HepG2 (cell line): ENCODE data around the gene KCTD18. TPM values are rescaled to one million over a fixed set of nuclear protein-coding genes. Genes with fewer than 3 reads are reported as not detected.

Experiments
- CREB3 ChIP-seq: sonication (generic); formaldehyde crosslinking; IDR thresholded peaks from 2 replicates; pipeline ENCODE4 v1.5.0; 2020; ENCODE audit warnings: missing genetic modification reagents
- HNRNPK ChIP-seq: fragments of 200-400 bp; formaldehyde crosslinking; IDR thresholded peaks from 2 replicates; pipeline ENCODE4 v1.6.1; 2018; ENCODE audit warnings: low read length, low read depth, moderate library complexity, mild to moderate bottlenecking; ENCODE audit not compliant: poor library complexity, severe bottlenecking
- HNRNPL ChIP-seq: fragments of 200-400 bp; formaldehyde crosslinking; IDR thresholded peaks from 2 replicates; pipeline ENCODE4 v1.6.1; 2017; ENCODE audit warnings: mild to moderate bottlenecking, low read depth, low read length
- HOXD1 ChIP-seq: sonication (generic); formaldehyde crosslinking; IDR thresholded peaks from 2 replicates; pipeline ENCODE4 v1.5.0; 2020; ENCODE audit warnings: missing genetic modification reagents
- KMT2A ChIP-seq: sonication (generic); formaldehyde crosslinking; IDR thresholded peaks from 2 replicates; pipeline ENCODE4 v1.4.0; 2020; ENCODE audit warnings: missing genetic modification reagents
- MATR3 ChIP-seq: sonication (generic); formaldehyde crosslinking; IDR thresholded peaks from 2 replicates; pipeline ENCODE4 v1.4.0; 2020; ENCODE audit warnings: missing genetic modification reagents
- MTF2 ChIP-seq: sonication (generic); formaldehyde crosslinking; IDR thresholded peaks from 2 replicates; pipeline ENCODE4 v1.5.0; 2020; ENCODE audit warnings: missing genetic modification reagents, borderline replicate concordance
- NFATC3 ChIP-seq: sonication (generic); formaldehyde crosslinking; IDR thresholded peaks from 2 replicates; pipeline ENCODE4 v1.5.1; 2020; ENCODE audit warnings: mild to moderate bottlenecking, missing genetic modification reagents
- NFRKB ChIP-seq: fragments of 450-650 bp; IDR thresholded peaks from 2 replicates; pipeline ENCODE4 v1.6.1; 2017
- PAWR ChIP-seq: sonication (generic); formaldehyde crosslinking; IDR thresholded peaks from 2 replicates; pipeline ENCODE4 v1.4.0; 2020; ENCODE audit warnings: missing genetic modification reagents, mild to moderate bottlenecking, borderline replicate concordance
- RORA ChIP-seq: sonication (generic); formaldehyde crosslinking; IDR thresholded peaks from 2 replicates; pipeline ENCODE4 v1.5.0; 2020; ENCODE audit warnings: mild to moderate bottlenecking, missing genetic modification reagents, moderate library complexity
- SAP130 ChIP-seq: IDR thresholded peaks from 2 replicates; pipeline ENCODE4 v1.6.1; 2016; ENCODE audit warnings: low read depth
- SUZ12 ChIP-seq: fragments of 150-350 bp; IDR thresholded peaks from 2 replicates; pipeline ENCODE4 v1.6.1; 2014; ENCODE audit warnings: low read depth, low read length
- TBP ChIP-seq: sonication (generic); formaldehyde crosslinking; IDR thresholded peaks from 2 replicates; pipeline ENCODE4 v1.5.0; 2020; ENCODE audit warnings: missing genetic modification reagents
- TRIM24 ChIP-seq: sonication (generic); formaldehyde crosslinking; IDR thresholded peaks from 2 replicates; pipeline ENCODE4 v1.8.0; 2022; ENCODE audit warnings: mild to moderate bottlenecking, missing genetic modification reagents
- ZKSCAN1 ChIP-seq: fragments of 150-350 bp; IDR thresholded peaks from 2 replicates; pipeline ENCODE4 v1.6.1; 2014; ENCODE audit warnings: low read length
- ZNF431 ChIP-seq: sonication (generic); formaldehyde crosslinking; IDR thresholded peaks from 2 replicates; pipeline ENCODE4 v1.9.0; 2022; ENCODE audit warnings: missing genetic modification reagents, low read depth, mild to moderate bottlenecking, borderline replicate concordance
- ZNF451 ChIP-seq: sonication (generic); formaldehyde crosslinking; IDR thresholded peaks from 2 replicates; pipeline ENCODE4 v1.5.0; 2020; ENCODE audit warnings: mild to moderate bottlenecking, missing genetic modification reagents
- ZNF552 ChIP-seq: sonication (generic); formaldehyde crosslinking; IDR thresholded peaks from 2 replicates; pipeline ENCODE4 v1.9.0; 2022; ENCODE audit warnings: missing genetic modification reagents, mild to moderate bottlenecking, borderline replicate concordance
- ZNF678 ChIP-seq: sonication (generic); formaldehyde crosslinking; IDR thresholded peaks from 2 replicates; pipeline ENCODE4 v1.4.0; 2020; ENCODE audit warnings: mild to moderate bottlenecking, missing genetic modification reagents
- ZNF839 ChIP-seq: sonication (generic); formaldehyde crosslinking; IDR thresholded peaks from 2 replicates; pipeline ENCODE4 v1.4.0; 2020; ENCODE audit warnings: missing genetic modification reagents, mild to moderate bottlenecking, borderline replicate concordance
- ZNF878 ChIP-seq: sonication (generic); formaldehyde crosslinking; IDR thresholded peaks from 2 replicates; pipeline ENCODE4 v1.8.1; 2023; ENCODE audit warnings: mild to moderate bottlenecking, missing genetic modification reagents, moderate library complexity
- polyA plus RNA-seq, 8 experiments: library from polyadenylated mRNA; depleted of rRNA in 3 of 8; stranded (reverse) in 7 of 8; unstranded in 1 of 8; fragments of >200 nt; fragmentation: Illumina TruSeq in 4 of 8; extraction: Trizol in 4 of 8; gene quantifications; 2 replicates each; pipeline versions ENCODE4 v1.2.1 to v1.2.3, GENCODE V29; 2011 to 2016; ENCODE audit warnings: low read depth in 4 of 8, missing spikeins in 1 of 8, mixed read lengths in 1 of 8; ENCODE audit not compliant: insufficient read depth in 1 of 8
- total RNA-seq, 5 experiments: library from RNA; depleted of rRNA; stranded (reverse); fragments of >200 nt; fragmentation: Illumina TruSeq; extraction: Trizol; gene quantifications; 2 replicates each; pipeline ENCODE4 v1.2.3, GENCODE V29; 2016; ENCODE audit warnings: low read depth in 1 of 5
- TF ChIP-seq, protein P1 (sequence below): sonication (generic); formaldehyde crosslinking; IDR thresholded peaks from 2 replicates; pipeline ENCODE4 v1.4.0; 2020; ENCODE audit warnings: missing genetic modification reagents
- TF ChIP-seq, protein P2 (sequence below): sonication (generic); formaldehyde crosslinking; IDR thresholded peaks from 2 replicates; pipeline ENCODE4 v1.4.0; 2020; ENCODE audit warnings: missing genetic modification reagents

KCTD18 gene
- total and polyA plus RNA-seq, 2 of the 13 experiments (the other 11 are each of a cell fraction or from before 2014, with no cell fraction given) = 2.2 to 7.1 TPM

DNA sequence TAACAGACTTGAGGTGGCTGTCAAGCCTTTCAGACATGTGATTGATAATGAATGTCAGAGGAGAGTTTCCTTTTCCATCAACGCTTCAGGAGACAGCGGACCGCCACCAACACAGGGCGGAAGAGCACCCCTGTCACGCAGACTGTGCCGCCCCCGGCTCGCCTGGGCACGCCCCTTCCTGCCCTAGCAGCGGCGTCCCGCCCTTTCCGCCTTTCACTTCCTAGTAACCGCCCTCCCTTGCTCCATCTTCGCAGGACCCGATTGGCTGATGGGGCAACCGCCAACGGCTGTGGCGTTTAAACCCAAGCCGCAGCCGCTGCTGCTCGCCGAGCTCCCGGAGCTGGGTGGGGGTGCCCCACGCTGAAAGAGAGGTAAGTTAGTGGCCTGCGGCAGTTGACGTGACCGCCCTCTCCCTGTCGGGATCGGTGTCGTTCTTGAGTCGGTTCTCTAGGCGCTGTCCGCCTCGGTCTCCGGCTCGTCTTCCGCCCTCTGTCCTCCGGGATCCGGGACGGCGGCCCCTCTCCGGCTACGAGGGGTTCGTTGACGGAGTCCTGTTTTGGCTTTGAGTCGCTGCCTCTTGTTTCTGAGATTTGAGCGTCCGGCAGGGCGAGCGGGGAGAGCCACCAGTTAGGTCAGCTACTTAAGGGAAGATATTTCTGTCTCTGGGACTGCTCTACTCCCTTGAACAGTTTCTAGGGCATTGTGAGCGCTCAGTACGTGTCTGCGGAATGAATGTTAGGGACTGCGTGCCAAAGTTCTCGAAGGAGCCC lies 16.2 kb upstream of the KCTD18 start, which contains the start of gene SGO2 (continued):
- no peak for TF ChIP-seq HOXD1 (CRISPR knock-in tag)
- TF ChIP-seq, protein P1, sequence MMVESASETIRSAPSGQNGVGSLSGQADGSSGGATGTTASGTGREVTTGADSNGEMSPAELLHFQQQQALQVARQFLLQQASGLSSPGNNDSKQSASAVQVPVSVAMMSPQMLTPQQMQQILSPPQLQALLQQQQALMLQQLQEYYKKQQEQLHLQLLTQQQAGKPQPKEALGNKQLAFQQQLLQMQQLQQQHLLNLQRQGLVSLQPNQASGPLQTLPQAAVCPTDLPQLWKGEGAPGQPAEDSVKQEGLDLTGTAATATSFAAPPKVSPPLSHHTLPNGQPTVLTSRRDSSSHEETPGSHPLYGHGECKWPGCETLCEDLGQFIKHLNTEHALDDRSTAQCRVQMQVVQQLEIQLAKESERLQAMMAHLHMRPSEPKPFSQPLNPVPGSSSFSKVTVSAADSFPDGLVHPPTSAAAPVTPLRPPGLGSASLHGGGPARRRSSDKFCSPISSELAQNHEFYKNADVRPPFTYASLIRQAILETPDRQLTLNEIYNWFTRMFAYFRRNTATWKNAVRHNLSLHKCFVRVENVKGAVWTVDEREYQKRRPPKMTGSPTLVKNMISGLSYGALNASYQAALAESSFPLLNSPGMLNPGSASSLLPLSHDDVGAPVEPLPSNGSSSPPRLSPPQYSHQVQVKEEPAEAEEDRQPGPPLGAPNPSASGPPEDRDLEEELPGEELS (CRISPR knock-in tag) = peak; percentile 60; the same call in 1 of the 2 replicates
- no peak for TF ChIP-seq TBP
- TF ChIP-seq ZKSCAN1 = no peak
- no peak for TF ChIP-seq CREB3 (CRISPR knock-in tag)
- no peak for TF ChIP-seq TRIM24 (CRISPR knock-in tag)
- TF ChIP-seq ZNF678 (CRISPR knock-in tag) = no peak
- TF ChIP-seq MTF2 (CRISPR knock-in tag) = 0 out of 2 replicates have a peak, but pooled peaks have one; percentile 27
- TF ChIP-seq ZNF451 = peak; percentile 66; the same call in 1 of the 2 replicates
- TF ChIP-seq HNRNPL = peak; percentile 78; the same call in 1 of the 2 replicates
- TF ChIP-seq, protein P2, sequence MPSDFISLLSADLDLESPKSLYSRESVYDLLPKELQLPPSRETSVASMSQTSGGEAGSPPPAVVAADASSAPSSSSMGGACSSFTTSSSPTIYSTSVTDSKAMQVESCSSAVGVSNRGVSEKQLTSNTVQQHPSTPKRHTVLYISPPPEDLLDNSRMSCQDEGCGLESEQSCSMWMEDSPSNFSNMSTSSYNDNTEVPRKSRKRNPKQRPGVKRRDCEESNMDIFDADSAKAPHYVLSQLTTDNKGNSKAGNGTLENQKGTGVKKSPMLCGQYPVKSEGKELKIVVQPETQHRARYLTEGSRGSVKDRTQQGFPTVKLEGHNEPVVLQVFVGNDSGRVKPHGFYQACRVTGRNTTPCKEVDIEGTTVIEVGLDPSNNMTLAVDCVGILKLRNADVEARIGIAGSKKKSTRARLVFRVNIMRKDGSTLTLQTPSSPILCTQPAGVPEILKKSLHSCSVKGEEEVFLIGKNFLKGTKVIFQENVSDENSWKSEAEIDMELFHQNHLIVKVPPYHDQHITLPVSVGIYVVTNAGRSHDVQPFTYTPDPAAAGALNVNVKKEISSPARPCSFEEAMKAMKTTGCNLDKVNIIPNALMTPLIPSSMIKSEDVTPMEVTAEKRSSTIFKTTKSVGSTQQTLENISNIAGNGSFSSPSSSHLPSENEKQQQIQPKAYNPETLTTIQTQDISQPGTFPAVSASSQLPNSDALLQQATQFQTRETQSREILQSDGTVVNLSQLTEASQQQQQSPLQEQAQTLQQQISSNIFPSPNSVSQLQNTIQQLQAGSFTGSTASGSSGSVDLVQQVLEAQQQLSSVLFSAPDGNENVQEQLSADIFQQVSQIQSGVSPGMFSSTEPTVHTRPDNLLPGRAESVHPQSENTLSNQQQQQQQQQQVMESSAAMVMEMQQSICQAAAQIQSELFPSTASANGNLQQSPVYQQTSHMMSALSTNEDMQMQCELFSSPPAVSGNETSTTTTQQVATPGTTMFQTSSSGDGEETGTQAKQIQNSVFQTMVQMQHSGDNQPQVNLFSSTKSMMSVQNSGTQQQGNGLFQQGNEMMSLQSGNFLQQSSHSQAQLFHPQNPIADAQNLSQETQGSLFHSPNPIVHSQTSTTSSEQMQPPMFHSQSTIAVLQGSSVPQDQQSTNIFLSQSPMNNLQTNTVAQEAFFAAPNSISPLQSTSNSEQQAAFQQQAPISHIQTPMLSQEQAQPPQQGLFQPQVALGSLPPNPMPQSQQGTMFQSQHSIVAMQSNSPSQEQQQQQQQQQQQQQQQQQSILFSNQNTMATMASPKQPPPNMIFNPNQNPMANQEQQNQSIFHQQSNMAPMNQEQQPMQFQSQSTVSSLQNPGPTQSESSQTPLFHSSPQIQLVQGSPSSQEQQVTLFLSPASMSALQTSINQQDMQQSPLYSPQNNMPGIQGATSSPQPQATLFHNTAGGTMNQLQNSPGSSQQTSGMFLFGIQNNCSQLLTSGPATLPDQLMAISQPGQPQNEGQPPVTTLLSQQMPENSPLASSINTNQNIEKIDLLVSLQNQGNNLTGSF (CRISPR knock-in tag) = 0 out of 2 replicates have a peak, but pooled peaks have one; percentile 34
- TF ChIP-seq ZNF878 (CRISPR knock-in tag) = no peak
- TF ChIP-seq RORA = no peak
- TF ChIP-seq NFATC3 (CRISPR knock-in tag) = no peak
- TF ChIP-seq ZNF431 = peak; percentile 49; the same call in 1 of the 2 replicates
- no peak for TF ChIP-seq SUZ12
- TF ChIP-seq HNRNPK = no peak
- no peak for TF ChIP-seq MATR3 (CRISPR knock-in tag)
- peak; percentile 100 for TF ChIP-seq SAP130 (CRISPR knock-in tag)
- no peak for TF ChIP-seq PAWR (CRISPR knock-in tag)
- peak; percentile 93; the same call in 1 of the 2 replicates for TF ChIP-seq ZNF839 (CRISPR knock-in tag)
- no peak for TF ChIP-seq NFRKB
- TF ChIP-seq KMT2A (CRISPR knock-in tag) = peak; percentile 99
- TF ChIP-seq ZNF552 = peak; percentile 88; the same call in 1 of the 2 replicates
